Fibroblast of mammary gland (primary cell): ENCODE results near the gene NTM.

ENCODE experiments used
- DNase-seq: peaks from one replicate; pipeline ENCODE4 v3.0.0-alpha.2; 2010; ENCODE audit warnings: low read depth
- H3K4me3 ChIP-seq: 2 replicates; pipeline ENCODE4 v1.5.1; 2011; ENCODE audit warnings: low read depth, mild to moderate bottlenecking, low read length, moderate library complexity; ENCODE audit not compliant: control insufficient read depth
- CTCF ChIP-seq: conservative IDR thresholded peaks from 2 replicates; pipeline ENCODE4 v1.5.1; 2011; ENCODE audit warnings: low read depth, low read length, inconsistent platforms; ENCODE audit not compliant: control insufficient read depth, insufficient read depth

Gene NTM

GRCh38 chr11:131668500-131669400 lies 298.3 kb downstream of the NTM start:
- peak; percentile 48 for DNase-seq
- TF ChIP-seq CTCF: peak; percentile 70

GRCh38 chr11:131669401-131669780 lies 299.0 kb downstream of the NTM start:
- H3K4me3 ChIP-seq: no peak overlapping the region
- DNase-seq: no peak
- TF ChIP-seq CTCF: no peak

More at GRCh38 chr11:131668500-131669400, 298.3 kb downstream of the NTM start:
- H3K4me3 ChIP-seq: no peak overlapping the region

- TF ChIP-seq CTCF: no peak
- H3K4me3 ChIP-seq: no peak overlapping the region
- no peak for DNase-seq
Measured at GRCh38 chr11:131670876-131671275, 300.5 kb downstream of the NTM start.

- H3K4me3 ChIP-seq: no peak overlapping the region
- no peak for DNase-seq
- no peak for TF ChIP-seq CTCF
Measured at GRCh38 chr11:131671320-131671719, 300.9 kb downstream of the NTM start.

- no peak for DNase-seq
- no peak for TF ChIP-seq CTCF
- H3K4me3 ChIP-seq: no peak overlapping the region
Measured at GRCh38 chr11:131671734-131672133, 301.3 kb downstream of the NTM start.

- no peak overlapping the region for H3K4me3 ChIP-seq
- no peak for DNase-seq
- TF ChIP-seq CTCF: no peak
Measured at GRCh38 chr11:131672191-131672590, 301.8 kb downstream of the NTM start.
